ENCODE results near the gene RASGRF1. TPM values are rescaled to one million over a fixed set of nuclear protein-coding genes. Genes with fewer than 3 reads are reported as not detected.

The RASGRF1 gene
- total RNA-seq, 4 donors from 2014 or later: 0.10 TPM; not detected in 3

- intact Hi-C loops (cut with DNase I; ENCODE audit: low total_unique reads): no loop called here
- TF ChIP-seq CTCF (IDR thresholded peaks at IDR 0.05): no peak
- no peak for TF ChIP-seq POLR2A (IDR thresholded peaks at IDR 0.05)
- DNase-seq (ENCODE audit: low spot score in 2 of 2): no peak
- H3K4me3 ChIP-seq (ENCODE audit: low read depth, poor library complexity, severe bottlenecking): no peak overlapping the region
- 89 to 100% methylated on average over 1 to 2 of the region's 2 CpGs for WGBS, 2 donors
Measured at GRCh38 chr15:79068790-79069189, 21.8 kb downstream of the RASGRF1 start.

GRCh38 chr15:79067969-79068368 is 22.6 kb downstream of the RASGRF1 start:
- intact Hi-C loops (cut with DNase I; ENCODE audit: low total_unique reads): no loop called here
- no peak for DNase-seq (ENCODE audit: low spot score in 2 of 2)
- WGBS, 2 donors: 59 to 61% methylated on average over 3 of the region's 3 CpGs
- TF ChIP-seq POLR2A (IDR thresholded peaks at IDR 0.05): no peak
- no peak for TF ChIP-seq CTCF (IDR thresholded peaks at IDR 0.05)
- no peak overlapping the region for H3K4me3 ChIP-seq (ENCODE audit: low read depth, poor library complexity, severe bottlenecking)

- TF ChIP-seq POLR2A (IDR thresholded peaks at IDR 0.05): no peak
- peak in 1 of 2 donors; percentile 15 for DNase-seq (ENCODE audit: low spot score in 2 of 2)
- H3K4me3 ChIP-seq (ENCODE audit: low read depth, poor library complexity, severe bottlenecking): no peak overlapping the region
- WGBS, 2 donors: 60 to 67% methylated on average over 8 of the region's 8 CpGs
- intact Hi-C loops (cut with DNase I; ENCODE audit: low total_unique reads): no loop called here
Measured at GRCh38 chr15:79067072-79067833, 23.3 kb downstream of the RASGRF1 start.

- no peak for DNase-seq (ENCODE audit: low spot score in 2 of 2)
- 78 to 81% methylated on average over 6 of the region's 6 CpGs for whole genome bisulfite sequencing, 2 donors
- intact Hi-C loops (cut with DNase I; ENCODE audit: low total_unique reads): no loop called here
- TF ChIP-seq POLR2A (IDR thresholded peaks at IDR 0.05) (no peak), CTCF (IDR thresholded peaks at IDR 0.05) (no peak)
- no peak overlapping the region for H3K4me3 ChIP-seq (ENCODE audit: low read depth, poor library complexity, severe bottlenecking)
Measured at GRCh38 chr15:79066391-79067071, 24.0 kb downstream of the RASGRF1 start.

GRCh38 chr15:79065706-79066376 is 24.7 kb downstream of the RASGRF1 start:
- intact Hi-C loops (cut with DNase I; ENCODE audit: low total_unique reads): no loop called here
- WGBS, 2 donors: 75 to 80% methylated on average over 8 of the region's 8 CpGs
- no peak for DNase-seq (ENCODE audit: low spot score in 2 of 2)

More at GRCh38 chr15:79065706-79066376, 24.7 kb downstream of the RASGRF1 start:
- TF ChIP-seq POLR2A (IDR thresholded peaks at IDR 0.05) (no peak), CTCF (IDR thresholded peaks at IDR 0.05) (no peak)
- no peak overlapping the region for H3K4me3 ChIP-seq (ENCODE audit: low read depth, poor library complexity, severe bottlenecking)
